Chondrocyte (in vitro differentiated cells): ENCODE measurements around the gene ACTG2. TPM values are rescaled to one million over a fixed set of nuclear protein-coding genes. Genes with fewer than 3 reads are reported as not detected.

Source experiments
- DNase-seq: peaks from one replicate; pipeline ENCODE4 v3.0.0; 2021; ENCODE audit warnings: mixed read lengths, low spot score
- H3K27ac Mint-ChIP-seq: one replicate; pipeline ENCODE4 v1.8.0; 2021; ENCODE audit warnings: mild to moderate bottlenecking, moderate library complexity, mixed read lengths; ENCODE audit not compliant: unreplicated experiment
- H3K27me3 Mint-ChIP-seq: 2 replicates; pipeline ENCODE4 v1.8.0; 2021; ENCODE audit warnings: low read depth, mixed read lengths
- H3K36me3 Mint-ChIP-seq: 2 replicates; pipeline ENCODE4 v1.8.0; 2021; ENCODE audit warnings: low read depth, mixed read lengths
- H3K4me1 Mint-ChIP-seq: 2 replicates; pipeline ENCODE4 v1.8.0; 2021; ENCODE audit warnings: low read depth, mild to moderate bottlenecking, mixed read lengths
- H3K4me3 Mint-ChIP-seq: one replicate; pipeline ENCODE4 v1.8.0; 2021; ENCODE audit warnings: mild to moderate bottlenecking, moderate library complexity, mixed read lengths; ENCODE audit not compliant: unreplicated experiment
- H3K9me3 Mint-ChIP-seq: 2 replicates; pipeline ENCODE4 v1.8.0; 2021; ENCODE audit warnings: low read depth, mixed read lengths
- total RNA-seq: library from RNA; stranded (reverse); gene quantifications from 3 replicates; pipeline ENCODE4 v1.2.1, GENCODE V29; 2021
- TF ChIP-seq, protein P1 (sequence below): fragments of 200-600 bp; sonication (generic); IDR thresholded peaks from 2 replicates; pipeline ENCODE4 v1.5.0; 2021; ENCODE audit warnings: antibody characterized with exemption, mild to moderate bottlenecking, moderate library complexity

The ACTG2 gene
- total RNA-seq, 1 donor from 2014 or later: 1,480 TPM

DNA sequence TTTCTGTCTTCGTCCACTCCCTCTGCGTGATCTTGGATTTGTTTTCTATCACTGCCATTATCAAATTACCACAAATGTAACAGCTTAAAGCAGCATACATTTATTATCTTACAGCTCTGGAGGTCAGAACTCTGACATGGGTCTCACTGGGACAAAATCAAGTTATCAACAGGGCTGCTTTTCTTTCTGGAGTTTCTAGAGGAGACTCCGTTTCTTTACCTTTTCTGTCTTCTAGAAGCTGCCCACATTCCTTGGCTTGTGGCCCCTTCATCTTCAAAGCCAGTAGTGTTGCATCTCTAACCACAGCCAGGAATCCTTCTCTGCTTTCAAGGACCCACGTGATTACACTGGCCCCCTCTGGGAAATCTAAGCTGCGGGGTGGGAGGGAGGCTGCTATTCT lies 70.0 kb downstream of the ACTG2 start:
- TF ChIP-seq, protein P1, sequence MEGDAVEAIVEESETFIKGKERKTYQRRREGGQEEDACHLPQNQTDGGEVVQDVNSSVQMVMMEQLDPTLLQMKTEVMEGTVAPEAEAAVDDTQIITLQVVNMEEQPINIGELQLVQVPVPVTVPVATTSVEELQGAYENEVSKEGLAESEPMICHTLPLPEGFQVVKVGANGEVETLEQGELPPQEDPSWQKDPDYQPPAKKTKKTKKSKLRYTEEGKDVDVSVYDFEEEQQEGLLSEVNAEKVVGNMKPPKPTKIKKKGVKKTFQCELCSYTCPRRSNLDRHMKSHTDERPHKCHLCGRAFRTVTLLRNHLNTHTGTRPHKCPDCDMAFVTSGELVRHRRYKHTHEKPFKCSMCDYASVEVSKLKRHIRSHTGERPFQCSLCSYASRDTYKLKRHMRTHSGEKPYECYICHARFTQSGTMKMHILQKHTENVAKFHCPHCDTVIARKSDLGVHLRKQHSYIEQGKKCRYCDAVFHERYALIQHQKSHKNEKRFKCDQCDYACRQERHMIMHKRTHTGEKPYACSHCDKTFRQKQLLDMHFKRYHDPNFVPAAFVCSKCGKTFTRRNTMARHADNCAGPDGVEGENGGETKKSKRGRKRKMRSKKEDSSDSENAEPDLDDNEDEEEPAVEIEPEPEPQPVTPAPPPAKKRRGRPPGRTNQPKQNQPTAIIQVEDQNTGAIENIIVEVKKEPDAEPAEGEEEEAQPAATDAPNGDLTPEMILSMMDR: no peak
- DNase-seq: no peak
- Mint-ChIP-seq H3K9me3 (peaks cover 11% of the 10 kb centered on the region), H3K27me3 (no peaks in the 10 kb centered on the region), H3K27ac (no peak overlapping the region), H3K4me1 (no peaks in the 10 kb centered on the region), H3K36me3 (peaks cover 25% of the 10 kb centered on the region), H3K4me3 (no peak overlapping the region)

DNA sequence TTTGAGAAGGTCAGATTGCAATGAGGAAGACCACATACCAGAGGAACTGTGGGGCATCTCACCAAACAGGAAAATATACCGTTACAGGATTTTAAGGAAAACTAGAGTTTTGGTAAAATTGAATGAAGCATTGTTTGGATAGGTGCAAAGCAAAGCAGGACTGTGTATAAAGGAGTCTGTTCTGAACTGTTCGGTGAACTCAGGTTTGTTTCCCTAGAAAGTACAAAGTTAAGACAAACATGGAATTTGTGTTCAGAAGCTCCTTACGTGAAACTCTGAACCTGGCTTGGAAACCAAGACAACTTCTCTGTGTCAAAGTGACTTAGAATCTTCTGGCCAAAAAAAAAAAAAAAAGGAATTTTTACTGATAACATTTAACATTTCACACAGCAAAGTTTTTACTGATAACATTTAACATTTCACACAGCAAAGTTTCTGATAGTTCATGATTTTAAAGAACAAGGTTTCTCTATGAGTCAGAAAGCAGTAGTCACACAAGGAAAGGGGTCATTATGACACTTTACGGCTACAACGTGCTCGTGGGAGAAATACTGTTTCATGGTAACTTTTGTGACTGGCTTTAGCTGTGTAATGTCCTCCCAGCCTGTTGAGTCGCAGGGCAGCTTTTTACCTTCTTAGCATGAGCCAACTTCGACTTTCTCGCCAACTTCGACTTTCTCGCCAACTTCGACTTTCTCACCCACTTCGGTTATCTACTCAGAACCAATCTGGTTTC lies 70.7 kb downstream of the ACTG2 start:
- H3K9me3 Mint-ChIP-seq: peaks cover 11% of the 10 kb centered on the region
- H3K27me3 Mint-ChIP-seq: no peaks in the 10 kb centered on the region
- TF ChIP-seq, protein P1: no peak
- peaks cover 18% of the 10 kb centered on the region for H3K36me3 Mint-ChIP-seq
- no peaks in the 10 kb centered on the region for H3K4me1 Mint-ChIP-seq
- H3K27ac Mint-ChIP-seq: no peak overlapping the region
- DNase-seq: no peak
- H3K4me3 Mint-ChIP-seq: no peak overlapping the region

DNA sequence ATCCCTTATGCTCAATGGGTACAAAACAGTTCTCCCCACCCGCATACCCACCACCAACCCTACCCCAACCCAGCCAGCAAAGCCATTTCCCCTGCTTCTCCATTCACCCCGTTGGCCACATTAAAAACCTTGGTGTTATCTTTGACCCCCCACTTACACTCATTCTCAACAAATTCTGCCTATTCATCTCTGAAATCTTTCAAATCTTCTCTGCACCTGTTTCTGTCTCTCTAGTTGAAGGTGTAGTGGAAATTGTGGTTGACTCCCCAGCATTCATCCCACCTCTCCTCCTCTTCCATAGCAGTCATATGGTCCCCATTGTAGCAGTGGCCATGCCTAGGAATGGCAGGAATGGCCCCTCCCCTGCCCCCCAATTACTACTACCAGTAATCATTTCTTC lies 71.4 kb downstream of the ACTG2 start:
- Mint-ChIP-seq H3K27ac (no peak overlapping the region), H3K4me3 (no peak overlapping the region), H3K4me1 (no peaks in the 10 kb centered on the region), H3K9me3 (peaks cover 11% of the 10 kb centered on the region), H3K36me3 (peaks cover 12% of the 10 kb centered on the region), H3K27me3 (no peaks in the 10 kb centered on the region)
- TF ChIP-seq, protein P1: no peak
- DNase-seq: no peak

DNA sequence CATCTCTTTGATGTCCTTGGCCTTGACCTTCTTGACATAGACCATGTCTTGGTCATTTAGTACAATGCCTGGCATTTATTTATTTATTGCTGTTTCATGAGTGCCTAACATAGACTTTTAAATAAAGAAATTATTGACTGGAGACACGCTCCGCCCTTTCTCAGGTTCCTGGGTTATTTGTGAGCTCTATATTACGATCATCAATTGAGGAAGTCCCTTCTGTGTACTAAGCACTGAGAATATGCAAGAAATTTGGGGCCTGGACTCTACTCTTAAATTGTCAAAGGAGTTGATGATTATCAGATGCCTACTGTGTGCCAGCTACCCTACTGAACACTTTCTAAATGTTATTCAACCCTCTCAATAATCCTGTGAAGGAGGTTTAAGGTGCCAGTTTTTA lies 72.2 kb downstream of the ACTG2 start:
- DNase-seq: no peak
- H3K9me3 Mint-ChIP-seq: peaks cover 11% of the 10 kb centered on the region
- TF ChIP-seq, protein P1: no peak
- peaks cover 8% of the 10 kb centered on the region for H3K36me3 Mint-ChIP-seq
- H3K4me3 Mint-ChIP-seq: no peak overlapping the region
- no peaks in the 10 kb centered on the region for H3K4me1 Mint-ChIP-seq
- H3K27ac Mint-ChIP-seq: no peak overlapping the region
- no peaks in the 10 kb centered on the region for H3K27me3 Mint-ChIP-seq

DNA sequence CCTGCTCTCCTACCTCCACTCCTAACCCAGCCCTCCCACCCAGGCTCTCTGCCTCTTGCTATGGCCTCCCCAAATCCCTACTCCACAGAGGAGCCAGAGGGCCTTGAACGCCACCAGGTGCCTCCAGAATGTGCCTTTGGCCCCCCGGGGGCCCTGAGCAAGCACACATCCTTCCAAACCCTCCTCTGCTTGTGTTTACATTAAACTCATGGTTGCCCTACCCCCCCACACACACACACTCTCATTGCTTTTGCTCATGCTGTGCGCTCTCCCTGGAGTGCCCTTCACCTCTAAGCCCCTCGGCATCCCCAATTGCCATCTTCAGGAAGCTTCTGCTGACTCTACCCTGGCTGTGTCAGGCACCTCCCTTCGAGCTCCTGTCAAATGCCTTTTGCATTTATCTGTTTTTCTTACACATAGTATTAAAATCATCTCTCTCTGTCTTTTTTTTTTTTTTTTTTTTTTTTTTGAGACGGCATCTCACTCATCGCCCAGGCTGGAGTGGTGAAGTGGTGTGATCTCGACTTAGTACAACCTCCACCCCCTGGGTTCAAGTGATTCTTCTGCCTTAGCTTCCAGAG lies 75.6 kb downstream of the ACTG2 start:
- H3K27ac Mint-ChIP-seq: no peak overlapping the region
- no peaks in the 10 kb centered on the region for H3K9me3 Mint-ChIP-seq
- peaks cover 11% of the 10 kb centered on the region for H3K4me1 Mint-ChIP-seq
- no peaks in the 10 kb centered on the region for H3K36me3 Mint-ChIP-seq
- H3K27me3 Mint-ChIP-seq: peaks cover 3% of the 10 kb centered on the region
- DNase-seq: no peak
- TF ChIP-seq, protein P1: no peak
- no peak overlapping the region for H3K4me3 Mint-ChIP-seq
